ENCODE results near the gene PILRB. TPM values are rescaled to one million over a fixed set of nuclear protein-coding genes. Genes with fewer than 3 reads are reported as not detected.

The PILRB gene
- total and polyA plus RNA-seq, 12 donors: 8.7 to 403 (median 31.3) TPM

GRCh38 chr7:100397315-100398081 lies 39.6 kb downstream of the PILRB start:
- Histone ChIP-seq H3K27me3 (no peaks in the 10 kb centered on the region), H3K4me3 (no peak overlapping the region), H3K27ac (no peak overlapping the region), H3K36me3 (replicated peaks in 1 of 2) (no peaks in the 10 kb centered on the region), H3K9me3 (replicated peaks in 1 of 3) (no peaks in the 10 kb centered on the region), H3K4me1 (replicated peaks in 1 of 2) (peaks cover 12 to 22% of the 10 kb centered on the region in 2 donors)
- no peak for DNase-seq
- 72 to 77% (median 73%) methylated on average over 10 to 13 of the region's 13 CpGs for WGBS, 4 donors
- TF ChIP-seq, protein P1, sequence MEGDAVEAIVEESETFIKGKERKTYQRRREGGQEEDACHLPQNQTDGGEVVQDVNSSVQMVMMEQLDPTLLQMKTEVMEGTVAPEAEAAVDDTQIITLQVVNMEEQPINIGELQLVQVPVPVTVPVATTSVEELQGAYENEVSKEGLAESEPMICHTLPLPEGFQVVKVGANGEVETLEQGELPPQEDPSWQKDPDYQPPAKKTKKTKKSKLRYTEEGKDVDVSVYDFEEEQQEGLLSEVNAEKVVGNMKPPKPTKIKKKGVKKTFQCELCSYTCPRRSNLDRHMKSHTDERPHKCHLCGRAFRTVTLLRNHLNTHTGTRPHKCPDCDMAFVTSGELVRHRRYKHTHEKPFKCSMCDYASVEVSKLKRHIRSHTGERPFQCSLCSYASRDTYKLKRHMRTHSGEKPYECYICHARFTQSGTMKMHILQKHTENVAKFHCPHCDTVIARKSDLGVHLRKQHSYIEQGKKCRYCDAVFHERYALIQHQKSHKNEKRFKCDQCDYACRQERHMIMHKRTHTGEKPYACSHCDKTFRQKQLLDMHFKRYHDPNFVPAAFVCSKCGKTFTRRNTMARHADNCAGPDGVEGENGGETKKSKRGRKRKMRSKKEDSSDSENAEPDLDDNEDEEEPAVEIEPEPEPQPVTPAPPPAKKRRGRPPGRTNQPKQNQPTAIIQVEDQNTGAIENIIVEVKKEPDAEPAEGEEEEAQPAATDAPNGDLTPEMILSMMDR (IDR thresholded peaks at IDR 0.05): no peak
- no peak for TF ChIP-seq POLR2A (IDR thresholded peaks at IDR 0.05)
- intact Hi-C loops (cut with DNase I): no loop called here

GRCh38 chr7:100398239-100398638 lies 40.3 kb downstream of the PILRB start:
- peaks cover 12 to 22% of the 10 kb centered on the region in 2 donors for H3K4me1 ChIP-seq (replicated peaks in 1 of 2)
- H3K9me3 ChIP-seq (replicated peaks in 1 of 3): no peaks in the 10 kb centered on the region
- intact Hi-C loops (cut with DNase I): no loop called here
- TF ChIP-seq, protein P1 (IDR thresholded peaks at IDR 0.05): no peak
- no peak for TF ChIP-seq POLR2A (IDR thresholded peaks at IDR 0.05)
- 53 to 70% (median 61%) methylated on average over 2 of the region's 2 CpGs for WGBS, 4 donors
- no peaks in the 10 kb centered on the region for H3K27me3 ChIP-seq
- DNase-seq: no peak
- no peak overlapping the region for H3K27ac ChIP-seq
- no peak overlapping the region for H3K4me3 ChIP-seq
- H3K36me3 ChIP-seq (replicated peaks in 1 of 2): no peaks in the 10 kb centered on the region

DNA sequence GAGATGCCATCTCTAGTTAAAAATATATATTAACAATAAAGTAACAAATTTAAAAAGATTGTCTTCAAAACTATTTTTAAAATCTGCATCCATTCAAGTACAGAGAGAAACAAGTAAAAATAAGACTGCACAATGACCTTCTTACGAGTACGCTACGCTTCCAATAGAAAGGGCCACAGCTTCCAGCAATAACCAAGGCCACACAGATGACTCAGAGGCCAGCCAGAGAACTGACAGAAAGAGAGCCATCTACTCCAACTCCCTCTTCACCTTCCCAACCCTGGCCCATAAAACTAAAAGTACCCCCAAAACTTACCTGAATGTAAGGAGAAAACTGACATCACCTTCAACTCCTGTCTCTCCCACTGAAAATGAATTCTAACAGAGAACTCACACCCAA lies 42.1 kb downstream of the PILRB start:
- intact Hi-C loops (cut with DNase I): no loop called here
- Histone ChIP-seq H3K36me3 (replicated peaks in 1 of 2) (no peaks in the 10 kb centered on the region), H3K4me1 (replicated peaks in 1 of 2) (peaks cover 12 to 22% of the 10 kb centered on the region in 2 donors), H3K9me3 (replicated peaks in 1 of 3) (no peaks in the 10 kb centered on the region), H3K27ac (peak overlapping the region in 4 of 5 donors; percentile 31 to 79 (median 63)), H3K27me3 (no peaks in the 10 kb centered on the region), H3K4me3 (no peak overlapping the region)
- WGBS, 4 donors: 42 to 73% (median 52%) methylated on average over 3 of the region's 3 CpGs
- TF ChIP-seq, protein P1 (IDR thresholded peaks at IDR 0.05): no peak
- no peak for TF ChIP-seq POLR2A (IDR thresholded peaks at IDR 0.05)
- DNase-seq: peak; percentile 63 to 86 (median 84)

GRCh38 chr7:100400656-100401055 lies 42.7 kb downstream of the PILRB start:
- H3K27ac ChIP-seq: peak overlapping the region in 2 of 5 donors; percentile 2 to 3
- DNase-seq: peak in 1 of 7 donors; percentile 18
- no peaks in the 10 kb centered on the region for H3K9me3 ChIP-seq (replicated peaks in 1 of 3)
- H3K36me3 ChIP-seq (replicated peaks in 1 of 2): no peaks in the 10 kb centered on the region
- intact Hi-C loops (cut with DNase I): no loop called here
- 84 to 92% (median 87%) methylated on average over 8 to 11 of the region's 11 CpGs for WGBS, 4 donors
- no peaks in the 10 kb centered on the region for H3K27me3 ChIP-seq
- no peak overlapping the region for H3K4me3 ChIP-seq
- no peak for TF ChIP-seq POLR2A (IDR thresholded peaks at IDR 0.05)
- TF ChIP-seq, protein P1 (IDR thresholded peaks at IDR 0.05): no peak
- peaks cover 12 to 22% of the 10 kb centered on the region in 2 donors for H3K4me1 ChIP-seq (replicated peaks in 1 of 2)

Measured in adrenal gland (tissue), 12 donors.